ENCODE results near the gene EHD4. TPM values are rescaled to one million over a fixed set of nuclear protein-coding genes. Genes with fewer than 3 reads are reported as not detected.

EHD4 gene
- 11.6 and 22.8 TPM in 2 replicates for total RNA-seq

GRCh38 chr15:41972253-41973242, at the start of gene EHD4:
TSS of gene EHD4 (minus strand) at chr15:41972557. CDS start at chr15:41972494, 63 bp downstream.

GRCh38 chr15:42020713-42021273, 48.4 kb upstream of the EHD4 start, which contains the start of gene PLA2G4E:
TSS of gene PLA2G4E (minus strand) at chr15:42021042. CDS start at chr15:42021030, 12 bp downstream.

GRCh38 chr15:41893422-41894250, 78.7 kb downstream of the EHD4 start, which contains the start of gene SPTBN5:
TSS of gene SPTBN5 (minus strand) at chr15:41894053. CDS start at chr15:41893497, 556 bp downstream.

Other genes with a start within 250 kb of the EHD4 start
- gene MAPKBP1, start 198.1 kb downstream of the EHD4 start, total RNA-seq, result 14.1 and 16.1 TPM in 2 replicates
- gene JMJD7, start 144.5 kb downstream of the EHD4 start, total RNA-seq, result 3.4 and 3.5 TPM in 2 replicates
- 0.38 and 0.85 TPM in 2 replicates for gene PLA2G4B, start 133.7 kb downstream of the EHD4 start, total RNA-seq
- 0.28 and 0.38 TPM in 2 replicates for gene SPTBN5, start 78.5 kb downstream of the EHD4 start, total RNA-seq
- gene PLA2G4E, start 48.5 kb upstream of the EHD4 start, total RNA-seq, result not detected in 2 replicates
- gene PLA2G4D, start 122.0 kb upstream of the EHD4 start, total RNA-seq, result under 0.01 TPM in 1 of 2 replicates, not detected in the other
- not detected in 2 replicates for gene PLA2G4F, start 184.1 kb upstream of the EHD4 start, total RNA-seq
- 37.6 and 45.4 TPM in 2 replicates for gene VPS39, start 235.7 kb upstream of the EHD4 start, total RNA-seq